GM21529 (cell line): ENCODE results near the gene DARS2.
"Not testable (repeated sequence)": the region's sequence is repeated elsewhere in the genome, so short reads cannot be mapped to it uniquely, and the experiment has no call there.

Experiments
- ATAC-seq: cut with Tn5 transposase; IDR thresholded peaks from one replicate; pipeline ENCODE4 v1.9.1; 2021; ENCODE audit not compliant: unreplicated experiment

The DARS2 gene

GRCh38 chr1:173824315-173825081 is at the start of gene DARS2, which contains the start of gene CENPL:
Gene DARS2 (plus strand): TSS chr1:173824673. CDS start chr1:173825230, 557 bp downstream.
Gene CENPL (minus strand): TSS chr1:173824883. CDS start chr1:173811299, 13,584 bp downstream.
- ATAC-seq = peak; percentile 86

- ATAC-seq = no peak
These were observed 48.8 kb upstream of the DARS2 start for GRCh38 chr1:173775578-173776226.

- ATAC-seq = no peak
These were observed 44.5 kb upstream of the DARS2 start for GRCh38 chr1:173779936-173780335.

GRCh38 chr1:173784997-173785396 is 39.5 kb upstream of the DARS2 start:
- no peak for ATAC-seq

GRCh38 chr1:173789841-173790240 is 34.6 kb upstream of the DARS2 start:
- no peak for ATAC-seq

DNA sequence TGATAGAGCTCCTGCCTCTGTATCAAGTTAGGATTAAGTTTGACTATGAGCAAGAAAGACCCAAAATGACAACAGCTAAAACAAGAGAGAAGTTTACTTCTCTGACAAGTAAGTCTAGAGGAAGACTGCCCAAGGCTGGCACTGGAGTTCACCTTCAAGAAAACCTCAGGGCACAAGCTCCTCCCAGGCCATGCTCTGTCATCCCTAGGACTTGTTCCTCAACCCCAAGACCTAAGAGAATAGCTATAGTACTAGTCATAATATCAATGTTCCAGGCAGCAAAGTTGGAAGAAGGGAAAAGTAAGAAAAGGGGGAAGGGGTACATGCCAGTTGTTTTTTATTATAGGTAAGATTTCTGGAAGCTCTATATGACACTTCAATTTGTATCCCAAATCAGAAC is 26.4 kb upstream of the DARS2 start:
- ATAC-seq = no peak

- ATAC-seq = not testable (repeated sequence)
These were observed 24.5 kb upstream of the DARS2 start for GRCh38 chr1:173799995-173800394.

GRCh38 chr1:173802961-173803360 is 21.5 kb upstream of the DARS2 start:
- ATAC-seq = no peak

DNA sequence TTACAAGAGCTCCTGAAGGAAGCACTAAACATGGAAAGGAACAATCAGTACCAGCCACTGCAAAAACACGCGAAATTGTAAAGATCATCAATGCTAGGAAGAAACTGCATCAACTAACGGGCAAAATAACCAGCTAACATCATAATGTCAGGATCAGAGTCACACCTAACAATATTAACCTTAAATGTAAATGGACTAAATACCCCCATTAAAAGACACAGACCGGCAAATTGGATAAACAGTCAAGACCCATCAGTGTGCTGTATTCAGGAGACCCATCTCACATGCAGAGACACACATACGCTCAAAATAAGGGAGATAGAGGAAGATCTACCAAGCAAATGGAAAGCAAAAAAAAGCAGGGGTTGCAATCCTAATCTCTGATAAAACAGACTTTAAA is 10.8 kb upstream of the DARS2 start:
- ATAC-seq = not testable (repeated sequence)

DNA sequence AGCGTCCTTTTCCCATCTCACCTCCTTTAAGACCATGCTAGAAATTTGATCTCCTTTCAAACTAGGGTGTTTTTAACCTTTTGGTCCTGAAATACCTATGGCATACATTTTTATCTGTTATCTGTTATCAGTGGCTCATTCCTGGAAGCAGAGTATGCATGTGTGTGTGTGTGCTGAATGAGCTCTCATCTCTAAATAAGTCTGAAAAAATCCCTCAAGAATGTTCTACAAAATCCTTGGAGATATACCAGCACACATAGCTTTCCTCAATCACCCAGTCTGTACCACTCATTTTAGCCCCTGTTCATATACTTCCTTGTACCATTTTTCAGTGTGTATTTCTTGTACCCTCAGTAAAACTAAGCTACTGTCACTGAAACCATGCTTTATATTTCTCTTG is 6.0 kb upstream of the DARS2 start:
- ATAC-seq = no peak

DNA sequence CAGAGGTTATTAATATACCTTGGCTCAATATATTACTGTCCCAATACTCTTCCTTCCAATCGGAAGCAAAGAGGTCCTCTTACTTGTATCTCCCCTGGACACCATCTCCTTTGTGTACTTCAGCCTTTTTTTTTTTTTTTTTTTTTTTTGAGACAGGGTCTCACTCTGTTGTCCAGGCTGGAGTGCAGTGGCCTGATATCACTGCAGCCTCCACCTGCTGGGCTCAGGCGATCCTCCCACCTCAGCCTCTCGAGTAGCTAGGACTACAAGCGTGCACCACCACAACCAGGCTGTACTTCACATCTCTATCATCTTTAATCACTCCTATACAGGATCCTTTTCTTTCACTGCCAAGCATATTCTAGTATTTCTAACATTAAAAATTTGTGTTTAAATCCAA is 2.8 kb upstream of the DARS2 start:
- no peak for ATAC-seq

DNA sequence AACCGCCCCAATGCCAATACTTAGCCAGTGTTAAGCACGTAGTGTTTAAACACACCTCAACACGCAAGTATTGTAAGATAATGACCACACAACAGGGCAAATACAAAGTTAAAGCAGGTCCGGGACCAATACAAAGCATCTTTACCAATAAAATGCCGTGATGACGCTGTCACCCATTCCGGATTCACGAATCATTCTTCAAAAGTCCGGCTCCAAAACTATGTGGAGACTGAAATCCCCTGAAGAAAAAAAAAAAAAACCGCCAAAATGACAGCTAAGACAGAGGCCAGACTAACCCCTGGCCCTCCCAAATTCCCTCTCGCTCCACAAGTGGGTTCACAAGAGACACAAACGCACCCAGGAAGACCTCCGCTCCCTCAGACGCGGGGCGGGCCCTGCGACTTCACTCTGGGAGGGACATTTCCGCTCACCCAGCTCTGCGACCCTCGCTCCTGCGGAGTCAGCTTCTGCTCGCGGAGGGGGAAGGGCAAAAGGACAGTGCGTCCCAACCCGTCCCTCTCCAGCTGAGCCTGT is 625 bp upstream of the DARS2 start:
- peak; percentile 44 for ATAC-seq

- no peak for ATAC-seq
These were observed 3.1 kb downstream of the DARS2 start for GRCh38 chr1:173827611-173828010.

DNA sequence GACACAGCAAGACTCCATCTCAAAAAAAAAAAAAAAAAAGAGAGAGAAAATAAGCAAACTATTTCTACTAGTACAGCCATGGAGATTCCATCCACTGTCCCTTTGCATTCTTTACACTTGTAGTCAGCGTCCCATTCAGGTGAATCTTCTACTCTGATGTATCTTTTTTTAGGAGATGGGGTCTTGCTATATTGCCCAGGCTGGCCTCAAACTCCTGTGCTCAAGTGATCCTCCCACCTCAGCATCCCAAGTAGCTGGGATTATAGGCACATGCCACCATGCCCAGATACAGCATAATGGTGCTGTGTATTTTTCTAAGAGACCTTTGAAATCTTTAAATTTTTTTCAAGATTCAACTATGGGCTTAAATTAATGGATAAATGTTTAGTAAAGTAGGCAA is 8.3 kb downstream of the DARS2 start:
- ATAC-seq = no peak

GRCh38 chr1:173852105-173852504 is 27.6 kb downstream of the DARS2 start:
- ATAC-seq = no peak

- no peak for ATAC-seq
These were observed 28.6 kb downstream of the DARS2 start for GRCh38 chr1:173853074-173853473.

- no peak for ATAC-seq
These were observed 31.5 kb downstream of the DARS2 start for GRCh38 chr1:173856014-173856413.

DNA sequence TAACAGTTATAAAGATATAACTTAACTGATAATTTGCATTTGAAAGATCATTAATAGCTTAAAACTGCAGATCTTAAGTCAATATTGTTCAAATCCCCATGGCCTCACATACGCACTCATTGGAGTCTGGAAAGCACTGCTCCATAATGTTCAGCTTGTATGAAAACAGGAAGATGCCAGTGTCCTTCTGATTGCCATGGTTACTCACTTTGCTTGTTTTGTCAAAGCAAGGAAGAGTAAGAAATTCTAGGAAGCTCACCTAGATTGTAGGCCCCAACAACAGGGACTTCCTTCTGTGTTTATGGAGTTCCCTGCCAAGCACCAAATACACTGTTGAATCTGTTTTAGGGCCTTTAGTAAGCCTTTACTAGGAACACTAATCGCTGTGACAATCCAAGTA is 32.4 kb downstream of the DARS2 start:
- no peak for ATAC-seq

GRCh38 chr1:173857363-173857917 is 33.0 kb downstream of the DARS2 start:
- no peak for ATAC-seq

- ATAC-seq = not testable (repeated sequence)
These were observed 35.1 kb downstream of the DARS2 start for GRCh38 chr1:173859547-173859946.

- no peak for ATAC-seq
These were observed 35.6 kb downstream of the DARS2 start for GRCh38 chr1:173860065-173860464.

DNA sequence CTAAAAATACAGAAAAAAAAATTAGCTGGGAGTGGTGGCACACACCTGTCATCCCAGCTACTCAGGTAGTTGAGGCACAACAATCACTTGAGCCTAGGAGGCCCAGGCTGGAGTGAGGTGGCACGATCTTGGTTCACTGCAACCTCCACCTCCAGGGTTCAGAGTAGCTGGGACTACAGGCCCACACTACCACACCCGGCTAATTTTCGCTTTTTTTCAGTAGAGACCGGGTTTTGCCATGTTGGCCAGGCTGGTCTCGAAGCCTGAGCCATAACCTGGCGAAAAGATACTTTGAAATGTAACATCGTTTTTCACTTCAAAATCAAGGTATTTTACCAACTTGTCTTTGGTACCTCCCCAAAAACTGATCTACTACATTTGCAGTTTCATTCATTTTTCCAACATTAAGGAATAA is 37.3 kb downstream of the DARS2 start:
- no peak for ATAC-seq
